ENCODE data around the gene OTX2. TPM values are rescaled to one million over a fixed set of nuclear protein-coding genes. Genes with fewer than 3 reads are reported as not detected.

Gene OTX2
- total RNA-seq, 1 experiment from 2014 or later, result not detected

- no peak for DNase-seq (ENCODE audit: low read depth)
These were observed 2.3 kb upstream of the OTX2 start for GRCh38 chr14:56812364-56813141.

- no peak for DNase-seq (ENCODE audit: low read depth)
These were observed 1.5 kb upstream of the OTX2 start for GRCh38 chr14:56811593-56812363.

DNA sequence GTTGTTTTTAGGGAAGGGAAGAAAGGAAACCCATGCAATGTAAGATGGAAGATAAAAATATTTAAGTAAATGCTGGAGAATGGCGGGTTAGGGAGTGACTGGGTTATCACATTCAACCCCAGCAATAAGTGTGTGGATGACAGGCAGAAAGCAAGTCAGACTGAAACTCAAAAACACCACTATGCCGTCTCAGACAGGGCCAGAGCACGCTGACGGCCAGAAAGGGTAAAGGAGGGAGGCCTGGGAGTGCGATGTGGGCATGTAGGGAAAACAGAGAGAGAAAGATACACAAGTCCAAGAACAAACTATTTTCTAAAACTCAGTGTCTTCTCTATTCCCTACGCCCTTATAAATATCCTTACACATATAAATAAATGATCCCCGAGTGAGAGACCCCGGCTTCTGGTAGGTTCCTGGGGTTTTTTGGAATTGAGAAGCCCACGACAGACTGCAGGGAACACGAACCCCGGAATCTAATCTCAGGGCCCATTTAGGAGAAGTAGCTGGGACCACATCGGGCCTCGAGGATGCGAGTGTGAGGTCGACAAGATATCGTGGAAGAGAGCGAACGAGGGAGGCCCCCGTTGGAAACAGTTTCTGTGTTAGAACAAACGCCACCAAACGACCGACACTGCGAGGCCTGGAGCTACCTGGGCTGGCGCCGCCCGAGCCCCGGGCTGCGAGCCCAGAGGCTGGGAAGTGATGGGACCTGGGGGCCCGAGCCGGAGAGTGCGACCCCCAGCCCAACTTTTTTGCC lies 735 bp upstream of the OTX2 start:
- no peak for DNase-seq (ENCODE audit: low read depth)

DNA sequence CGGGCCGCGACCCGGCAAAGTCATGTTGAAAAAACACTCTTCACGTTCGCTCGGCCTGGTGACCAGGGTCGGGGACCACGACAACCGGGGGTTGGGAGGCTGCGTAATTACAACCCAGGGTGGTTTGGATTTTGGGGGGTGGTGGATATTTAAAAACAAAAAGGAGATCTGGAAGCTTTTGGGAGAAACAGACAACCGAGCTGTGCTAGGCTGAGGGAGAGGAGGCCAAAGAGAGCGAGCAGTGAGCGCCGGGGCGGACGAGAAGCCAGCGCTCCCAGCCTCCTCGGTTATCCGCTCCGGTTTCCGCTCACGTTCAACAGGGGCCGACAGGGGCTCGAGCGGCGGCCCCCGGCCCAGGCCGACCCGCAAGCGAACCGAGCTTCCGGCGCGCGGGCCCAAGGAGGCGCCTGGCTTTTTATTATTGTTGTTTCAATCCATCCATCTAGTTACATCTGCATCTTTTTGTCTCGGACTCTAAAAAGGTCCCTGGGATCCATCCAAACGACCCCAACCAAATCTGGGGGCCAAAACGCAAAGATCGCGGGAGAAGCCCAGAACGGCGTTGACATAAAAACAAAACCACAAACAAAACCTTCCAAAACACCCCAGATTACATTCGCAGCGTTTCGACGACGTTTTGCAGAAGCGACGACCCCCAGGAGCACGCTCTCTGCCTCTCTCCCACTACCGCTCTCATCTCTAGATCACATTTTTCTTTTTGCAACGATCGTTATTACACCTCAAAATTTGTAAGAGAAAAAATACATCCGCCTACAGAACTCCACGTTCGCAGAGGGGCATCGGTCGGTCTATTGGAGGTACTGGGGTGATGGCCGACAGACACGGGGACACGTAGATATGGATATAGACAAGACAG lies 771 bp downstream of the OTX2 start:
- DNase-seq (ENCODE audit: low read depth), result no peak

DNA sequence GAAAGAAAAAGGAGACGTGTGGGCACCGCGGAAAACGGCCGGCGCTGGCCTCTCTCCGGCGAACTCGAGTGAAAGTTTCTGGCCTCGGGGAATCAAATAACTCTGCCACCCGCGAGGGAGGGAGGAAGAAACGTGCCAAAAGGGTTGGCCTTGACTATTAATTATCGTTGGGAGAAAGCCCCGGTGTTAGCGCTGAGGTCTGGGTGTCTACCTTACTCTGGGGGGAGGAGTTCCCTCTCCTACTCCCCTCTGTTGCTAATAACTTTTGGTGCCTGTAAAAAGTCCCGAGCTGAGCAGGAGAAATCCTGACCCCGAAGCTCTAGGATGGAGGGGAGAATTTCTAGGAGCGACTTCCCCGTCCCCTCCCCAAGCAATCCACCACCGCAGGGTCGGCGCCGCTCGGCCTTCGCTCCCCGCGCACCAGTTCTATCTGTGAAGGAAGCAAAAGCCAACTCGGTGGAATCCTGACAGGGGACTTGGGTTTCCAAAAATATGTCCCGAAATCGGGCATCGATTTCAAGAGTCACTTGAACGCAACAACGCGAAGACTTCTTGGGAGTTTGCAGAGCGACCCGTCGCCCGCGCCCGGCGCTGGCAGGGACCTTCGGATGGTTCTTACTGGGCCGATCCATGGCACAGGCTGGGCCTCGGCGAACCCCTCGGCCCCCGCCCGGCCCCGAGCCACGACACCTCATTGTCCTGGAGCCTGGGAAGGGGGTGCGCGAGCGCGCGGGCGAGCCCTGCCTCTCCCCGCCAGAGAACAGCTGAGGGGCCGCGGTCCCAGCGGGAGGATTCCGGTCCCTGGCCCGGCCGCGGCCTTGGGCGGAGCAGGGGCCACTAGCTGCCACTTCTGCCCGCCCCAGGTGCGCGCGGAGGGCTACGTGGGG lies 1.7 kb downstream of the OTX2 start:
- DNase-seq (ENCODE audit: low read depth), result no peak

GRCh38 chr14:56808110-56808382 lies 2.2 kb downstream of the OTX2 start:
- DNase-seq (ENCODE audit: low read depth), result no peak

GRCh38 chr14:56807386-56808109 lies 2.7 kb downstream of the OTX2 start:
- no peak for DNase-seq (ENCODE audit: low read depth)

DNA sequence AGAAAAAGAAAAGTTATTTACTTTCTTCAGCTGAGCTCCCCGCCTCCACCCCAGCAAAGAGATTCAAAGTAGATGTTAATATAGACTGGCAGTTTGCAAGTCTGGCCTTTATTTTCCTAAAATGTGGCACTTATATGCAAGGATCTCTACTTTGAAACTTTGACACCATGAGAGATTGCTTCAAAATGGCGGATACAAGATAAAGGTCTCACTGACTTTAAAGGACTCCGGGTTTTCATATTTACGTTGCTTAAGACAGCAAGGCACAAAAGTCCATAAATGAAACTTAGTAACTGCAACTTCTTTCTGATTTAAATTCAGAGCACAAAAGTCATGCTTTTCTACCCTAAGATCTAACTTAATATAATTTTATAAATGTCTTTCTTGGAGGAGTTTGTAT lies 3.5 kb downstream of the OTX2 start:
- no peak for DNase-seq (ENCODE audit: low read depth)

- no peak for DNase-seq (ENCODE audit: low read depth)
These were observed 4.1 kb downstream of the OTX2 start for GRCh38 chr14:56805992-56806727.

DNA sequence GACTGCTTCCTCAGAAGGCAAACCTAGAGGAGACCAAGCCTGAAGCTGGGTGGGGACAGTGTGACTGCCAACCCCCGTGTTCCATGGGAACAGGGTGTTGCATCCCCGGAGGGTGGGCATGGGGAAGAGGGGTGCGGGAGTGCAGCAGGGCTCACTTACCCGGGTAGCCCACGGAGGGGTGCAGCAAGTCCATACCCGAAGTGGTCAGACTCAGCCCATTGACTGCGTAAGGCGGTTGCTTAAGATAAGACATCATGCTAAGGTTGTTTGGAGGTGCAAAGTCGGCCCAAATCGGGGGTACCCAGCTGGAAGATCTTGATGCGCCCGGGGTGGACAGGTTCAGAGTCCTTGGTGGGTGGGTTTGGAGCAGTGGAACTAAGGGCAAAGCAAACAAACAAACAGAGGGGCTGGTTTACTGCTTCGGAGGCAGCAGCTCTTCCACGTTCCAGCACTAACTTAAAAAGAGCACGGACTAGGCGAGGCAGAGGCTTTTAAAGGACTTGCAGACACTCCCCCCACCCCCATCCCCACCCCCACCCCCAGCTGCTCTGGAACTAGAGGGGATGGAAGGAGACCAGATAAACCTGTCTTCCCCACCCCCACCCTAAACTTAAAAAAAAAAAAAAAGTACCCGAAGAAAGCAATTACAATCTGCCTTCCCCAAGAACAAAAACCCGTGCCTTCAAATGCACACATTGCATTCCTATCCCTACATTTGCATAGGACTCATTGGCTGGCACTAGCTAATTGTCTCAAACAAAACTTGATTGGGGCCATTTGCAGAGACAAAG lies 4.9 kb downstream of the OTX2 start:
- no peak for DNase-seq (ENCODE audit: low read depth)

DNA sequence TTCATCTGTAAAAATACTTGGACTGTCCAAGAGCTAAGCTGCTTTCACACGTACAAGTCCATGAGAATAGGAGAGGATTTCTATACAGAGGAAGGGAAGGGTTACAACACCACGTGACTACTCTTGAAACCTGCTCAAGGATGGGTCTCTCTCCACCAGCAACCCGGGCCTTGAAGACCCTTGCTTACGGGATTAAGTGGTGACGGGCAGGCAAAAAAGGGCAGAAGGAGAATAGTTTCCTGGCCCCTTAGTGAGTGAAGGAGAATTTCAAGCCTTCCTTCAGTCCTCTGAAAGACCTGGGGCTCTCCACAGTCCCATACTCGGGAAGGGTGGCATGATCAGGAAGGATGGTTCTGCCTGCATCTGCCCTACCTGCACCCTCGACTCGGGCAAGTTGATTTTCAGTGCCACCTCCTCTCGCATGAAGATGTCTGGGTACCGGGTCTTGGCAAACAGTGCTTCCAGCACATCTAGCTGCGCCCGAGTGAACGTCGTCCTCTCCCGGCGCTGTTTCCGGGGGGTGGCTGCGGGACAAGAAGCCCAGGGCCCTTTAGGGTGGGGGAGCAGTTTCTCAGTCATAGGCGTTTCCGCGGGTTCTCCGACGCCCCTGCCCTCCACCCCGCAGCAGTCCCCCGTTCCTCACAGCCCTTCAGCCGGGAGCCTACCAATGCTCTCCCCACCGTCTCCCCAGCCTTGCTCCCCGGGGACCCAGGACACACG lies 6.3 kb downstream of the OTX2 start:
- no peak for DNase-seq (ENCODE audit: low read depth)

GRCh38 chr14:56801920-56802319 lies 8.4 kb downstream of the OTX2 start:
- DNase-seq (ENCODE audit: low read depth), result no peak

DNA sequence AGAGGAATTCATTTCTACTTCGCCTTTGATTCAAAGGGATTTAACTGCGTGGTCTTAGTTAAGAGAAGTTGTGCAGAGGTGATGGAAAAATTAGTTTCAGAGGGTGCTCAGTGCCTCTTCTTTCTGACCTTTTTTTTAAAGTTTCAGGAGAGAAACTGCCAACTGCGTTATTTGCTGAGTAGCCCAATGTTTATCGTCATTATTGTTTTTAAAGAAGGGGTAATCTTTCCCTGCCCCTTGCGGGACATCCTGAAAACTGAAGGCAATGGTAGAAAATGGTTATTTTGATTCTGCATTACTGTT lies 11.0 kb downstream of the OTX2 start:
- DNase-seq (ENCODE audit: low read depth), result no peak

- no peak for DNase-seq (ENCODE audit: low read depth)
These were observed 11.6 kb downstream of the OTX2 start for GRCh38 chr14:56798447-56799342.

DNA sequence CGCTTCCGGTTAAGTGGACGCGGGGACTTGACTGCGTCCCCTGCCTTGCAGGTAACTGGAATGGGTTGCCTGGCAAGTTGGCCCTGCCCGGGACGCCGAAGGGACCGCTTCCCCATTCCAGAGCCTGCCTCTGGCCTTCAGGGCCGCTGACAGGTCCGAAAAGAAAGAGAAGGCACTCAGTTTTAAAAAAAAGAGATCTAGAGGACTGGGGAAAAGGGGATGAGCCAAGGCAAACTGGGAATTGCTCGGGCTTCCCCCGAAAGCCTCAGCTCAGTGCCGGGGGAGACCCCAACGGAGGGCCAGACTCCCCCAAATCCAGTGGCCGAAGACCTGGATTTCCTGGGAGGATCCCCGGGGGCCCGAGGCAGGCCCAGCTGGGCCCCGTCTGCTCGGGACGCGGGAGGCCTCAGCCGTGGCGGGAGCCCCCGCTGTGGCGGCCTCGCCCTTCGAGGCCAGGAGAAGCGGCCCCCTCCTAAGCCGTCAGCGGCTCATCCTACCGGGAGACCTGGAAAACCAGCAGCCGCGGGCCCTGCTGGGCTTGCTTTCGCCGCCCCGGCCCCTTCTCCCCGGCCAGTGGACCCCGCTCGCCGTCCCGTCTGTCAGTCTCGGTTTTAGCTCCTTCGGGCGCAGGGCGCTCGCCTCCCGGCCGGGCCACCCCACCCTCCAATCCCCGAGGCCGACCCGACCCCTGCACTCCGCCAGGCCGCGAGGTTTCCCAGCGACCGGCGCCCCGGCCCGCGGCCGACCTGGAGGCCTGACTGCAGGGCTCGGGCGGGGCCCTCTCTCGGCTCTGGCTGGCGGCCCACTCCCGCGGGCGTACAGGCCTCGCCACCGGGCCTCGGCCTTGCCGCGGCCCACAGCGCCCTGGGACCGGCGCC lies 12.5 kb downstream of the OTX2 start:
- no peak for DNase-seq (ENCODE audit: low read depth)
